ENCODE measurements around the gene AUP1. TPM values are rescaled to one million over a fixed set of nuclear protein-coding genes. Genes with fewer than 3 reads are reported as not detected.

AUP1 gene
- total RNA-seq, 6 experiments from 2014 or later, result 81.0 to 119 (median 94.6) TPM

DNA sequence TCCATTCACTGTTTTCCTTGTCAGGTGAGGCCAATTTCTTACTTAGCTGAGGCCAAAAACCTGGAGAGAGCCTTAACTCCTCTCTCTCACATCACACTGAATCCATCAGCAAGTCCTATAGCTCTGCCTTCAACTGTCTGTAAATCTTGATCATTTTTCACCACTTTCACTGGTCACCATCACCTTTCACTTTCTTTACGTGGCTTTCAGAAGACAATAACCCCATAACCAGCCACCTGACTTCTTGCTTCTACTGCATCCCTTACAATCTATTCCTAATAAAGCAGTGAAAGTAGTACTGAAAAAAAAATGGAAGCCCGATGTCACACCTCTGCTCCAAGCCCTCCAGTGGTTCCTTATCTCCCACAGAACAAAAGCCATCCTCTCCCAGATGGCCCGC, 16.5 kb upstream of the AUP1 start:
- peaks cover 29% of the 10 kb centered on the region for H3K4me1 Mint-ChIP-seq (ENCODE audit: low read depth)
- peaks cover 13% of the 10 kb centered on the region for H3K36me3 Mint-ChIP-seq (ENCODE audit: low read depth)
- no peak overlapping the region for H3K4me3 Mint-ChIP-seq
- DNase-seq, result no peak
- TF ChIP-seq, protein P1, sequence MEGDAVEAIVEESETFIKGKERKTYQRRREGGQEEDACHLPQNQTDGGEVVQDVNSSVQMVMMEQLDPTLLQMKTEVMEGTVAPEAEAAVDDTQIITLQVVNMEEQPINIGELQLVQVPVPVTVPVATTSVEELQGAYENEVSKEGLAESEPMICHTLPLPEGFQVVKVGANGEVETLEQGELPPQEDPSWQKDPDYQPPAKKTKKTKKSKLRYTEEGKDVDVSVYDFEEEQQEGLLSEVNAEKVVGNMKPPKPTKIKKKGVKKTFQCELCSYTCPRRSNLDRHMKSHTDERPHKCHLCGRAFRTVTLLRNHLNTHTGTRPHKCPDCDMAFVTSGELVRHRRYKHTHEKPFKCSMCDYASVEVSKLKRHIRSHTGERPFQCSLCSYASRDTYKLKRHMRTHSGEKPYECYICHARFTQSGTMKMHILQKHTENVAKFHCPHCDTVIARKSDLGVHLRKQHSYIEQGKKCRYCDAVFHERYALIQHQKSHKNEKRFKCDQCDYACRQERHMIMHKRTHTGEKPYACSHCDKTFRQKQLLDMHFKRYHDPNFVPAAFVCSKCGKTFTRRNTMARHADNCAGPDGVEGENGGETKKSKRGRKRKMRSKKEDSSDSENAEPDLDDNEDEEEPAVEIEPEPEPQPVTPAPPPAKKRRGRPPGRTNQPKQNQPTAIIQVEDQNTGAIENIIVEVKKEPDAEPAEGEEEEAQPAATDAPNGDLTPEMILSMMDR (IDR thresholded peaks at IDR 0.05), result no peak
- H3K27ac Mint-ChIP-seq, result no peak overlapping the region
- H3K9me3 Mint-ChIP-seq, result no peaks in the 10 kb centered on the region
- no peaks in the 10 kb centered on the region for H3K27me3 Mint-ChIP-seq (ENCODE audit: insufficient read depth)

DNA sequence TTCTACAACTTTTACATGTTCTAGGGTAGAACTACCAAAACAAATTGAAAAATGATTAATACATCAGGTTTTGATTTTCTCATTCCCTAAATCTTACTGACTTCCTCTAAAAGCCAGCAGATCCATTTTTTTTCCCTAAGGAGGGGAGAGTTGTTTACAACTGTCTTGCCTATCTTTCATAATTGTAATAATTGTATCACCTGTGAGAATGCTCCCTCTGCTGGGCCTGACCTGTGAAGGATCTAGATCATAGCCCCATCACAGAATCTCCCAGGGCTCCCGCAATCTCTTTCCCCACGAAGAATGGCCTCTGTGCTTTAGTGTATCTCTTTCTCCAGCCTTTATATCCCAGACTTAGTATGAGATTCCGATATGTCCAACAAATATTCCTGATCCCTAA, 15.1 kb upstream of the AUP1 start:
- TF ChIP-seq, protein P1 (IDR thresholded peaks at IDR 0.05), result peak; percentile 31
- Mint-ChIP-seq H3K36me3 (ENCODE audit: low read depth) (peaks cover 9% of the 10 kb centered on the region), H3K9me3 (no peaks in the 10 kb centered on the region), H3K4me1 (ENCODE audit: low read depth) (peaks cover 16% of the 10 kb centered on the region), H3K4me3 (no peak overlapping the region), H3K27me3 (ENCODE audit: insufficient read depth) (no peaks in the 10 kb centered on the region), H3K27ac (no peak overlapping the region)
- no peak for DNase-seq

DNA sequence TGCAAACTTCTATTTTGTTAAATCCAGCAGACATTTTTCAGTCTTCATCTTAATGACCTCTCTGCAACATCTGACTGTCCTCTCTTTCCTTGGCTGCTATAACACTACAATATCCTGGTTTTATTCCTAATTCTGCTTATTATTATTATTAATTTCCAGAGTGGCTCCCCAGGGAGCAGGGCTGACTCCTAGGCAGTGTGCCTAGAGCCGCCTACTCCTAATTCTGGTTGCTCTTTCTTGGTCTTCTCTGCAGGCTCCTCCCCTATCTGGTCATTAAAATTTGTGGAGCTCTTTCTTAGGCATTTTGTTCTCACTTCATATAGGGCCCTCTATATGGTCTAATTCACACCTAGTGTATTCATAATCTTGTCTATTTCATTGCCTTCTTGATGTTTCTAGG, 13.5 kb upstream of the AUP1 start:
- H3K27ac Mint-ChIP-seq, result no peak overlapping the region
- no peak overlapping the region for H3K4me3 Mint-ChIP-seq
- TF ChIP-seq, protein P1 (IDR thresholded peaks at IDR 0.05), result no peak
- peaks cover 7% of the 10 kb centered on the region; the same call in 1 of the 2 replicates for H3K4me1 Mint-ChIP-seq (ENCODE audit: low read depth)
- no peaks in the 10 kb centered on the region for H3K9me3 Mint-ChIP-seq
- no peaks in the 10 kb centered on the region for H3K27me3 Mint-ChIP-seq (ENCODE audit: insufficient read depth)
- no peak for DNase-seq
- H3K36me3 Mint-ChIP-seq (ENCODE audit: low read depth), result peaks cover 9% of the 10 kb centered on the region

DNA sequence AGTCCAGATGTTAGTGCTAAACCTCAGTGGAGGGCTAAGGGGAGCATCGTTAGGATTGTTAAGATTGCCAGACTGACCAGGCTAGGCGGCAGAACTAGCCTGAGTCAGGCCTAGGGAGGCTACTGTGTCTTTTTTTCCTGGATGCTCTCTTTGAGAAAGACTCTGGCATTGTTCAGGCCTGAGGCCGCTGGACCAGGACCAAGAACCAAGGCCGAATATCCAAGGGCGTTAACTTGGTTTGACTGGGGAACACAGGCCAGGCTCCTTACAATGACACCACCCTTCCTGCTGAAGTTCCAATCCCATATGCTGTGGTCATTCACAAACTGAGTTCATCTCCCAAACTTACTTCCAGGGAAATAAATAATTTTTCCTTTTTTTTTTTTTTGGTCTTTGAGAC, 10.8 kb upstream of the AUP1 start:
- Mint-ChIP-seq H3K27ac (no peak overlapping the region), H3K4me1 (ENCODE audit: low read depth) (peaks cover 13% of the 10 kb centered on the region), H3K27me3 (ENCODE audit: insufficient read depth) (no peaks in the 10 kb centered on the region), H3K4me3 (no peak overlapping the region), H3K9me3 (no peaks in the 10 kb centered on the region), H3K36me3 (ENCODE audit: low read depth) (peaks cover 5% of the 10 kb centered on the region)
- DNase-seq, result no peak
- TF ChIP-seq, protein P1 (IDR thresholded peaks at IDR 0.05), result no peak

DNA sequence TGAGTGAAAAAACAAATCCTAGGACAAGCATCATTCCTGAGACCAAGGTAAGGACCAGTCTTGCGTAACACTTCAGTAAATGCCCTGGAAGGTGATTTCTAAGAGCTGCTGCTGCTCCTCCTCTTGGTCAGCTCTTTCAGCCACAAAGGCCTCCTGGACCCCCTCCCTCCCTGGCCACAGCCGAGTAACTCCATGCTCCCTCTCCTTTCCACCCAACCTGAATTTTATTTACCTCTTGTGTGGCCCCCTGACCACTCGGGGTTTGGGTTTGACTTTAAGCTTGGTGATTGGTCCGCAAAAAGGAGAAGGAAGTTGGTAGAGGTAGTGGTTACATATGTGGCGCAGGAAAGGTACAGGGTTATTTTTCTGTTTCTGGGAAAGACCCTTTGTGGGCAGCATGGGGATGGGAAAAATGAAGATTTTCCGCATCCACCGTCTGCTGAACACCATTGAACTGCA, 9.4 kb upstream of the AUP1 start:
- Mint-ChIP-seq H3K27ac (no peak overlapping the region), H3K4me1 (ENCODE audit: low read depth) (peaks cover 13% of the 10 kb centered on the region), H3K4me3 (no peak overlapping the region), H3K27me3 (ENCODE audit: insufficient read depth) (no peaks in the 10 kb centered on the region), H3K9me3 (no peaks in the 10 kb centered on the region), H3K36me3 (ENCODE audit: low read depth) (no peaks in the 10 kb centered on the region; the same call in 1 of the 2 replicates)
- DNase-seq, result no peak
- TF ChIP-seq, protein P1 (IDR thresholded peaks at IDR 0.05), result no peak

DNA sequence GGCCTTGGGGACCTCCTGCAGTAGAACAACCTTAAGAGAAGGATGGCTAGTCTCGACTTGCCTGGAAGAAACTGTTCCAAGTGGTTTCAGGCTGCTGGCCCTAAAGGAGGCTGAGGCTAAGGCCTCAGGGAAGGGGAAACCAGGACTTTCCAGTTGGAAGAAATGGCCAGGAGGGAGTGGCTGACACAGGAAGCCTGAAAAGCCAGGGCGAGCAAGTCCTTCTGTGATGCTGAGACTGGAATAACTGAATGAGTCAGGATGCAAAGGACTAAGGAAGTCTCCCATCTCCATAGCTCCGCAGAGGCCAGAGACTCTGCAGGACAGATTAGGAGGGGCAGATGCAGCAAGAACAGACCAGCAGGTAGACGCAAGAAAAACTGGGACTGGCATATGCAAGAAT, 7.6 kb upstream of the AUP1 start:
- Mint-ChIP-seq H3K4me3 (no peak overlapping the region), H3K9me3 (no peaks in the 10 kb centered on the region), H3K27ac (peak overlapping the region; percentile 65), H3K27me3 (ENCODE audit: insufficient read depth) (no peaks in the 10 kb centered on the region), H3K36me3 (ENCODE audit: low read depth) (peaks cover 6% of the 10 kb centered on the region), H3K4me1 (ENCODE audit: low read depth) (peaks cover 20% of the 10 kb centered on the region)
- TF ChIP-seq, protein P1 (IDR thresholded peaks at IDR 0.05), result no peak
- DNase-seq, result peak; percentile 19
